GM12878 (cell line): ENCODE measurements around the gene ADGRG1. TPM values are rescaled to one million over a fixed set of nuclear protein-coding genes. Genes with fewer than 3 reads are reported as not detected.

ENCODE experiments used
- KAT2A ChIP-seq: conservative IDR thresholded peaks from 2 replicates; pipeline ENCODE4 v1.6.1; 2011; ENCODE audit warnings: low read depth, low read length; ENCODE audit not compliant: control insufficient read depth
- PAX8 ChIP-seq: fragments of 450-650 bp; IDR thresholded peaks from 2 replicates; pipeline ENCODE4 v1.6.1; 2017; ENCODE audit warnings: mild to moderate bottlenecking, moderate library complexity
- WRNIP1 ChIP-seq: IDR thresholded peaks from 2 replicates; pipeline ENCODE4 v1.6.1; 2011; ENCODE audit warnings: low read depth, low read length, improper control_type of control experiment, borderline replicate concordance
- YBX1 ChIP-seq: fragments of 450-650 bp; IDR thresholded peaks from 2 replicates; pipeline ENCODE4 v1.6.1; 2016; ENCODE audit warnings: antibody characterized with exemption
- polyA plus RNA-seq, 11 experiments: library from polyadenylated mRNA; depleted of rRNA in 4 of 11; unstranded in 6 of 11; stranded (reverse) in 5 of 11; fragments of >200 nt; fragmentation: Nextera tagmentation in 4 of 11; fragmentation: Illumina TruSeq in 1 of 11; extraction: Ambion mirVana in 4 of 11; extraction: Trizol in 1 of 11; gene quantifications; 1 replicate in 1 of 11; 2 replicates in 10 of 11; pipeline versions ENCODE4 v1.2.1 to v1.2.3, GENCODE V29; 2011 to 2016; ENCODE audit warnings: inconsistent platforms in 2 of 11, missing spikeins in 2 of 11, low read depth in 1 of 11
- total RNA-seq, 4 experiments: library from RNA; depleted of rRNA in 3 of 4; stranded (reverse); fragments of >200 nt in 3 of 4; fragmentation: Illumina TruSeq in 1 of 4; extraction: Trizol in 1 of 4; gene quantifications; 2 replicates each; pipeline versions ENCODE4 v1.2.1 to v1.2.3, GENCODE V29; 2013 to 2021
- TF ChIP-seq, protein P1 (sequence below): IDR thresholded peaks from 2 replicates; pipeline ENCODE4 v1.6.1; 2011; ENCODE audit warnings: borderline replicate concordance, low read depth, mild to moderate bottlenecking, moderate library complexity, mixed read lengths, low read length; ENCODE audit not compliant: insufficient read depth; ENCODE audit errors: extremely low read length
- TF ChIP-seq, protein P2 (sequence below): IDR thresholded peaks from 2 replicates; pipeline ENCODE4 v1.6.1; 2011; ENCODE audit warnings: mild to moderate bottlenecking, low read depth, low read length, moderate library complexity; ENCODE audit not compliant: insufficient replicate concordance
- TF ChIP-seq, protein P3 (sequence below), 3 experiments: IDR thresholded peaks in 2 of 3; conservative IDR thresholded peaks in 1 of 3; 2 replicates each; pipeline ENCODE4 v1.5.1; 2011; ENCODE audit warnings: low read depth in 3 of 3, low read length in 3 of 3, mild to moderate bottlenecking in 3 of 3, control low read depth in 2 of 3, moderate library complexity in 2 of 3, inconsistent platforms in 1 of 3, mixed read lengths in 1 of 3; ENCODE audit not compliant: control insufficient read depth in 2 of 3, insufficient read depth in 1 of 3; ENCODE audit errors: extremely low read depth in 1 of 3
- TF ChIP-seq, protein P4 (sequence below): fragments of 450-650 bp; IDR thresholded peaks from 2 replicates; pipeline ENCODE4 v1.6.1; 2016; ENCODE audit warnings: mild to moderate bottlenecking

Gene ADGRG1
- total and polyA plus RNA-seq, 10 of the 15 experiments (the other 5 are each of a cell fraction or from before 2014, with no cell fraction given), result 0.07 to 2.0 (median 0.75) TPM

DNA sequence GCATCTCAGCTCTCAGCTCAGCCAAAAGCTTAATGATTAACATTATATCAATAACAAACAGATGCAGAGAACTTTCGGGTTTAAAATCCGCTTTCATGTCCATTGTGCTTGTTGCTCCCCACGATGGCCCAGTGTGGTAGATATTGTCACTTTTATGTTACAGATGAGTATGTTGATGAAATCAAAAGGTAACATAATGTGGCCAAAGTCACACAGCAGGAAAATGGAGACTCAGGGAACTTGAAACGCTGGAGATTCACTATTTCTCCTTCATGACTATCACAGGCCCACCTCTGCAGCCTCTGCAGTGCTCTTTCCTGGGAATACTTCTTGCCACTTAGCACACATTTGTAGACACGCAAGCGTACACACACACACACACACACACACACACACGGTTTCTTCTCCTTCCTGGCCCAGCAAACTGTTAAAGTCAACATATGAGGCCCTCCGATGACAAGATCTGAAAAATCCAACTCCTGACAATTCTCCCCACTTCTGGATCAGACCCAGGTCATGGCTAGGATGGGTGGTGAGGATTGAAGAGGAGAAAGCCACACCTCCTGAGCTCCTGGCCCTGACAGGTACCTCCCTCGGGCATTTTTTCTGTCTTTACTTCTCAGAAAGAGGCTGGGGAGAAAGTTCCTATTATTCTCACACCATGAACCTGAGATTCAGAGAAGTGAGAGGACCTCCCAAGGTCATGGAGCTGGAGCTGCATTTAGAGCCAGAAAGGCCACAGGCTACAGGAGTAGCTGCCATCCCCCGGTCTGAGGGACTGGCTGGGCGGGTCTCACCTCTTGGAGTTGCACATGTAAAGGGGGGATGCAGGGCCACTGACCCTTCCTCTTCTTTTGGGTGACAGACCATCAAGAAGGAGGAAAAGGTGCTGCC, 75.8 kb downstream of the ADGRG1 start (continued):
- TF ChIP-seq, protein P1, sequence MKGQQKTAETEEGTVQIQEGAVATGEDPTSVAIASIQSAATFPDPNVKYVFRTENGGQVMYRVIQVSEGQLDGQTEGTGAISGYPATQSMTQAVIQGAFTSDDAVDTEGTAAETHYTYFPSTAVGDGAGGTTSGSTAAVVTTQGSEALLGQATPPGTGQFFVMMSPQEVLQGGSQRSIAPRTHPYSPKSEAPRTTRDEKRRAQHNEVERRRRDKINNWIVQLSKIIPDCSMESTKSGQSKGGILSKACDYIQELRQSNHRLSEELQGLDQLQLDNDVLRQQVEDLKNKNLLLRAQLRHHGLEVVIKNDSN, result no peak
- no peak for TF ChIP-seq WRNIP1
- TF ChIP-seq YBX1, result no peak
- TF ChIP-seq, protein P2, sequence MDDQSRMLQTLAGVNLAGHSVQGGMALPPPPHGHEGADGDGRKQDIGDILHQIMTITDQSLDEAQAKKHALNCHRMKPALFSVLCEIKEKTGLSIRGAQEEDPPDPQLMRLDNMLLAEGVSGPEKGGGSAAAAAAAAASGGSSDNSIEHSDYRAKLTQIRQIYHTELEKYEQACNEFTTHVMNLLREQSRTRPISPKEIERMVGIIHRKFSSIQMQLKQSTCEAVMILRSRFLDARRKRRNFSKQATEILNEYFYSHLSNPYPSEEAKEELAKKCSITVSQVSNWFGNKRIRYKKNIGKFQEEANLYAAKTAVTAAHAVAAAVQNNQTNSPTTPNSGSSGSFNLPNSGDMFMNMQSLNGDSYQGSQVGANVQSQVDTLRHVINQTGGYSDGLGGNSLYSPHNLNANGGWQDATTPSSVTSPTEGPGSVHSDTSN, result no peak
- no peak for TF ChIP-seq KAT2A
- no peak for TF ChIP-seq PAX8
- TF ChIP-seq, protein P3, sequence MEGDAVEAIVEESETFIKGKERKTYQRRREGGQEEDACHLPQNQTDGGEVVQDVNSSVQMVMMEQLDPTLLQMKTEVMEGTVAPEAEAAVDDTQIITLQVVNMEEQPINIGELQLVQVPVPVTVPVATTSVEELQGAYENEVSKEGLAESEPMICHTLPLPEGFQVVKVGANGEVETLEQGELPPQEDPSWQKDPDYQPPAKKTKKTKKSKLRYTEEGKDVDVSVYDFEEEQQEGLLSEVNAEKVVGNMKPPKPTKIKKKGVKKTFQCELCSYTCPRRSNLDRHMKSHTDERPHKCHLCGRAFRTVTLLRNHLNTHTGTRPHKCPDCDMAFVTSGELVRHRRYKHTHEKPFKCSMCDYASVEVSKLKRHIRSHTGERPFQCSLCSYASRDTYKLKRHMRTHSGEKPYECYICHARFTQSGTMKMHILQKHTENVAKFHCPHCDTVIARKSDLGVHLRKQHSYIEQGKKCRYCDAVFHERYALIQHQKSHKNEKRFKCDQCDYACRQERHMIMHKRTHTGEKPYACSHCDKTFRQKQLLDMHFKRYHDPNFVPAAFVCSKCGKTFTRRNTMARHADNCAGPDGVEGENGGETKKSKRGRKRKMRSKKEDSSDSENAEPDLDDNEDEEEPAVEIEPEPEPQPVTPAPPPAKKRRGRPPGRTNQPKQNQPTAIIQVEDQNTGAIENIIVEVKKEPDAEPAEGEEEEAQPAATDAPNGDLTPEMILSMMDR (IDR thresholded peaks at IDR 0.05 in 2 of 3, conservative IDR thresholded peaks at IDR 0.05 in 1 of 3; ENCODE audit: control insufficient read depth in 2 of 3, extremely low read depth in 1 of 3, insufficient read depth in 1 of 3, low read depth in 3 of 3, low read length in 3 of 3), result no peak
- TF ChIP-seq, protein P4, sequence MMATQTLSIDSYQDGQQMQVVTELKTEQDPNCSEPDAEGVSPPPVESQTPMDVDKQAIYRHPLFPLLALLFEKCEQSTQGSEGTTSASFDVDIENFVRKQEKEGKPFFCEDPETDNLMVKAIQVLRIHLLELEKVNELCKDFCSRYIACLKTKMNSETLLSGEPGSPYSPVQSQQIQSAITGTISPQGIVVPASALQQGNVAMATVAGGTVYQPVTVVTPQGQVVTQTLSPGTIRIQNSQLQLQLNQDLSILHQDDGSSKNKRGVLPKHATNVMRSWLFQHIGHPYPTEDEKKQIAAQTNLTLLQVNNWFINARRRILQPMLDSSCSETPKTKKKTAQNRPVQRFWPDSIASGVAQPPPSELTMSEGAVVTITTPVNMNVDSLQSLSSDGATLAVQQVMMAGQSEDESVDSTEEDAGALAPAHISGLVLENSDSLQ, result no peak
- TF ChIP-seq, all 136 proteins: peak for 0
